NOMO-1 (cell line): Measurements from ENCODE around the gene SLC66A1.
A peak's percentile ranks its signal among the peaks of the same experiment; 100 is the strongest.
"Not testable (repeated sequence)": the region's sequence is repeated elsewhere in the genome, so short reads cannot be mapped to it uniquely, and the experiment has no call there.

Experiments
- DNase-seq, 2 experiments: peaks; one replicate each; lab custom pipeline; 2025; ENCODE audit not compliant: unreplicated experiment in 2 of 2; lab: John Stamatoyannopoulos, UW

SLC66A1 gene

DNA sequence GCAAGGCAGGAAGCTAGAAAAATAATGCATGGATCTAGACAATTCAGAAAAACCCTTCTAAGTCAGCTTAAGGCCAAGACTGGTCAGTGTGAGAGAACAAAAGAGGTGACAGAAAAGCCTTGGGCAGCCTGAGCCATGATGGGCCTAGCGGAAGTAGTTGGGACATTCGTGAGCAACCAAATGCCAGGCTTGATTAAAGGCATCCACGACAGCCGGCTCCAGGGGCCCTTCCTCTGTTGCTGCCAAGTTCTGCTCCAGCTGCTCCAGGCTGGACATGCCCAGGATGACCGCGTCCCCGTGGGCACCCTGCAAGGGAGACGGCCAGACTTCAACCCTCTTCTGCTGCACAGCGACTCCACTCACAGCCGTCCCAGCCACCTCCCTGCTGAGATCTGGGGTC lies 8.0 kb upstream of the SLC66A1 start:
- not testable (repeated sequence) for DNase-seq

GRCh38 chr1:19305880-19306279 lies 6.2 kb upstream of the SLC66A1 start:
- DNase-seq = no peak

DNA sequence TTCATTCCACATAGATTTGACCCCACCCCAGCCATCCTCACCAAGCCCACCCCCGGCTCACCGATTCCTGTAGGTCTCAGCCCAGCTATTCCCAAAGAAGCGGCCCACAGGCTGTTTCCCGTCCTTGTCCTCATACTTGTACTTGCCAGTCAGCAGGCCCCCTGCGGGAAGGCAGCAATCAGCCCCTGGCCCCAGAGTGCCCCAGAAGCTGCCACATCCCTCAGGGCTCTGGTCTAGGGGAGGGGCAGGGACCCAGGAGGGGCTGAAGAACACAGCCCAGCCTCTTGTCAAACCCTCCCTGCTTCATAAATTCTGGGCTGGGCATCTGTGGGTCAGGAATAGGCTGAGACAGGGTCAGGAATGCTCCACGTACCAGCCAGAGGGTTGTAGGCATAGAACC lies 5.2 kb upstream of the SLC66A1 start:
- no peak for DNase-seq

DNA sequence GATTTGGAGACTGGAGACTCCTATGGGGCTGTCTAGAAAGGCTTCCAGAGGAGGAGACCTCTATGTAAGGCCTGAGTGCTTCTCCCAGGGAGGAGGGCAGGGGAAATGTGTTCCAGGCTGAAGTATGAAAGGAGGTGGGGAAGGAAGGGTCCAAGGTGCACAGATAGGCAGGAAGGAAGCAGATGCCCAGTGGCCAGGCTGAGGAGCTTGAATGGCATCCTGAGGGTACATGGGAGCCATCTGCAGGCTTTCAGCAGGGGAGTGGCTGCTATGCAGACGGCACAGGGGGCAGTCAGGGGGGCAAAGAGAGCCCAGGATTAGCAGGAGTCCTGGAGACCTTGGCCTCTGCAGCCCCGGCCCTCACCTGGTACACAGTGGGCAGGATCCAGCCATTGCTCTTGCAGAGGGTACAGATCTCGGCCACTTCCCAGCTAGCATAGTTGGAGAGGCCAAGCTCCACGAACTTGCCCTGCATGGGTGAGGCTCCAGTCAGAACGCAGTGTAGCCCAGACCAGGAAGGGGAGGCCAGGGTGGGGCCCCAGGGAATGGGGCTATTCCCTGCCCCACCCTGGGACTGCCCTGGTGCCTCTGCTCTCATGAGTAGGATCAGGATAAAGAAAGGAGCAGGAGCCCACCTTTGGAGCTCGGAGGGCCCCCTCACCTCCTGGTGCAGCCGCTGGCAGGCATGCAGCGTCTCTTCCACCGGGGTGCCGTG lies 4.2 kb upstream of the SLC66A1 start:
- no peak for DNase-seq

GRCh38 chr1:19308509-19308907 lies 3.6 kb upstream of the SLC66A1 start:
- DNase-seq = no peak

DNA sequence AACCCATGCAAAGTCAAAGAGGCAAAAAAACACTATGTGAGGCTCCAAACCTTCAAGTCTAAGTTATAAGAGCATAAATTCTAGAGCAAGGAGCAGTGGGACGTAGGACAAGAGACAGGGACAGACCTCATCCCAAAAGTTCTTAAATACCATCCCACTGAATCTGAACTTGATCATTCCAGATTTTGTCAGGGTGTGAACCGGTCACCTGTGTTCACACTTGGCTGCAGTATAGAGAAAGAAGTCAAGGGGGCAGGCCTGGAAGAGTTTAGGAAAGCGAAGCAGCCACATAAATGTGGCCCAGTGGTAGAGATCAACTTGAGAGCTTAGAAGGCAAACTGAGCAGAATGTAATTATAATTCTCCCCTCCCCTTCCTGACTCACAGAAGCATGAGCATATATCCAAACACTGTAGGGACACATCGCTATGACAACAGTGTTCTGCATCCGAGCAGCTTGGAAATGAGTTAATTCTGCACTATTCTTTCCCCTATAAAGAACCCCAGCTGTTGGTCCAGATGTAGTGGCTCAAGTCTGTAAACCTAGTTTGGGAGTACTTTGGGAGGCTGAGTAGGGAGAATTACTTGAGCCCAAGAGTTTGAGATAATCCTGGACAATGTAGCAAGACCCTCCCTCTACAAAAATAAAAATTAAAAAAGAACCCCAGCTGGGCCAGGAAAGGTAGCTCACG lies 2.9 kb upstream of the SLC66A1 start:
- no peak for DNase-seq

DNA sequence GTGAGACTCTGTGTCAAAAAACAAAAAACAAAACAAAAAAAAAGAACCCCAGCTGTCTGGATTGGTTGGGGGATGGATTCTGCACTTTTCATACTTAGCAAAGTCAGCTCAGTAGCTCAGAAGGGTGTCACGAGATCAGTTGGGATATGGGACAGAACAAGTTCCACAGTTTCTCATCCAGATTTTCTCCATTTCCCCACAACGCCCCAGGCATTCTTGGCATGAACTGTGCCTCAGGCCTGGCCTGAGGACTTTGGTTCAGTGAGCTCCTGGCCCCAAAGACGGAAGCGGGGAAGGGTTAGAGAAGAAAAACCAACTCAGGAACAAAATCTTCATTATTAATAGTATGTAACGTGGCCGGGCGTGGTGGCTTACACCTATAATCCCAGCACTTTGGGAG lies 2.1 kb upstream of the SLC66A1 start:
- DNase-seq = no peak

DNA sequence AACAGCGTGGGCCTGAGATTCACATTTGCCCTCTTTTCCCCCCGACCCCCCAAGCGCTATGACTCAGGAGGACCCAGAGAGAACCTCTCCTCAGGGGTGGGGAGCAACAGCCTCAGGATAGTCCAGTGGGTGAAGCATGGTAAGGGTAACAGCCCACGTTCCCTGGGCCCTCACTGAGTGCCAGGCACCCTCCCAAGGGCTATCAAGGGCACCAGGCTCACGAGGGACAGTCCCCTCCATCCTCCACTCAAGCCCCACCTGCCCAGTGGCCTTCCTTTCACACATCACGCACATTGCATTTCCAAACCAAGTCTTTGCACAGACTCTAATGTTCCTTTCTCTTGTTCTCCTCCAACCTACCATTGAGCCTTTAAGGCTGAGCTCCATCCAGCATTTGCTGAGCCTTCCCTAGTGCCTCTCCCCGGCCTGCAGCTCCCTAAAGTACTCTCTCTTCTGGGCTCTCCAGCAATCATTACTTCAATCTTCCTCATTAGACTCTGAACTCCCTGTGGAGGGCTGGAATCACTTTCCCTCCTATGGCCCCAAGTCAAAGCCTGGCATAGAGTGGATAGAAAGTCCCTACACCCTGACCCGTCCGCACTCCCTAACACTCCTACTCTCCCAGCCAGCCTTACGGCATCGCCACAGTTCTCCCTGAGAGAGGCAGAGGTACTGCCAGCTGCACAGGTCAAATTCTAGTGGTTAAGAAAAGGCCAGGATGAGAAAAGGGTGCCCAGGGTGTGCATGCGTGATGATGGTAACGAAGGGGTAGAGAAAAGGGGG lies 1.2 kb upstream of the SLC66A1 start:
- peak in 1 of 2 experiments; percentile 8 for DNase-seq

DNA sequence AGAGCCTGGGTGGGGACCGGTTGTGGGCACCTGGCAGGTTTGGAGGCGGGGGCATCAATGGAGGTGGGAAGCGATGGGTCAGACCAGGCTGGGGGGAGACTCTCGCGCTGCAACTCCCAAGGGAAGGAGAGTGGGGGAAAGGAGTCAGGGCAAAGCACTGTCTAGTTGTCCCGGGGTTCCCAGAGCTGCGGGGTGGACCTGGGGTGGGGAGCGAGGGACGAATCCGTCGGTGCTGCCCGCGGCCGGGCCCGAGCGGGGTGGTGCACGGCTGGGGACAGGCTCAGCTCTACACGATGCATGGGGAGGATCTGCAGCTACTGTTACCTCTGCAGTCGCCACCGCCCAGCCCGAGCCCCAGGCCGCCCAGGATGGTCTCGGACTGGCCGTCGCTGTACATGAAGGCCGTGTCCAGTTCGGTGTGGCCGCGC lies 609 bp upstream of the SLC66A1 start:
- no peak for DNase-seq

GRCh38 chr1:19312782-19313635 lies 883 bp downstream of the SLC66A1 start:
- DNase-seq = peak in 1 of 2 experiments; percentile 25

DNA sequence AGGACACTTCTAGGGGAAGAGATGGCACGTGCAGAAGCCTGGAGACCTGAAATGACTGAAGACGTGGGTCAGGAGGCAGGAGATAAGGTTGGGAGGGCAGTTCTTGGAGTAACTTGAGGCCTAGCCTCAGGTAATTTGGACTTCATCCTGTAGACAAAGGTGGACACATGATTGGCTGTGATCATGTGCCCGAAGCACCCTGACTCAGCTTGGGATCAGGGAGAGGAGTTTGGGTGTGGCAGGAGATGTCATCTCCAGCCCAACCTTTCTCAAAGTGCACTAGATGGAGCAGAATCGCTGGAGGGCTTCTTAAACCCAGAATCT lies 1.5 kb downstream of the SLC66A1 start:
- DNase-seq = no peak

DNA sequence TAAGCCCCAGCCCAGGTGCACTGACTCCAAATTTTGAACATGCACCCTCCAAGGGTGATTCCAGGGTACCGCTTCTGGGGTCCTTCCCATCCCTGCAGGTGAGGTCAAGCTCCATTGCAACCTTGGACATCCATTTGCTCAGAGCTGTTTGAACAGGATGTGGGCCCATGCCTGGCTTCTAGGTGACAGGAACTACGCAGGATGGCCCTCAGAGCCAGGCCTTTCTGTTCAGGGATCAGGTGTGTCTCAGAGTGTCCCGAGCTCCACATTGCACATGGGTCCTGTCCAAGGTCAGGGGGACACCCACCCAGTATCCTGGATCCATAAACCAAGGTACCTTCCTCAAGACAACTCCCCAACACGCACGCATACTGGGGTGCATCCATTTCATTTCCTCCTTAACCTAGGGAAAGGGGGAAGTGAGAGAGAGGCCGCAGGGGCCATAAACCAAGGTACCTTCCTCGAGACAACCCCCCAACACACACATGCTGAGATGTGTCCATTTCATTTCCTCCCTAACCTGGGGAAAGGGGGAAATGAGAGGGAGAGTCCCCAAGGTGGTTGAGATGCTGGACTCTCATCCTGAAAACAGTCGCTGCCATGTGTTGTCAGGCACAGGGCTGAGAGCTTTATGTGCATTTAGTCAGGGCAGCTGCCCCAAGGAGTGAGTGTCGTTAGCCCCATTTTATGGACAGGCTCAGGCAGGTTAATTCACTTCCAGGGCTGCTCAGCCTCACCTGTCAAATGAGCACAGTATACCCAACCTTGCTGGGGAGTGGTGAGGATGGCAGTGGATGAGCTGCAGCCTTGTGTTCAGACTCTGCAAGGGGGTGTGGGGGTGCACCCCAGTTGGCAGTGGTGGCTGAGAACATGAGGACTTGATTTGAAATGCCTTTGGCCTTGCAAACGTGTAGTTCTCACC lies 2.1 kb downstream of the SLC66A1 start:
- DNase-seq = peak; percentile 37 to 56

DNA sequence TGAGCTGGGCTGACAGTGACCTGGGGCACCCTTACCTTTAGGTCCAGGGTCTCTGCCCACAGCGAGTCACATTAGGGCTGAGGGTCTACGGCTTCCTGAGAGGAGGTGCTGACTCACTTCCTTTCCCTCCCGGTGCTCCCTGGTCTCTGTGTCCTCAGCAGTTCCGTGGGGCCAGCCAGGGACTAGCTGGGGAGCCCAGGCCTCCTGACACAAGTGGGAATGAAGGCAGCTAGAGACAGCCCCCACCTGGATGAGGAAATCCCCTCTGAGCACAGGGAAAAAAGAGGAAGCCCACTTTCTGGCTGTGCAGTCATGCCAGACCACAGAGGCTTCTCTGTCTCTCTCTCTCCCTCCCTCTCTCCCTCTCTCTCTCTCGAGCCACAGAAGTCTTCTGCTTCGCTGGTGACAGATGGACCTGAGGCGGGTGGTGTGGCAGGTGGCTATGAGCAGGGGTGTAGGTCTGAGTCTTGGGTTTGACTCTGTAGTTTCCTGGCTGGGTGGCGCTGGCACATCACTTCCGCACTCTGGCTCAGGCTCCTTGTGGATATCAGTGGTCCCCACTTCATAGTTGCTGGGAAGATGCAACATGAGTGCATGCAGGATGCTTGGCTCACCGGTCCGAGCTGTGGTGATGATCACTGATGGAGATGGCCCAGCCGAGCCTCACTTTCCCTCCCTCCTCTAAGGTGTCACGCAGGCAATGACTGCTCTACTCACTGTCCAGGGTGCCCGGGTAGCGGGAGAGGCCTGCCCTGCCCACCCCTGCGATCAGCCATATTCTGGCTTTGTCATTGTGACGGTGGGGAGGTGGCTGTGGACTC lies 3.5 kb downstream of the SLC66A1 start:
- DNase-seq = peak; percentile 73 to 76

- no peak for DNase-seq
Observed at GRCh38 chr1:19317126-19317910, 5.2 kb downstream of the SLC66A1 start.

GRCh38 chr1:19319196-19319595 lies 7.1 kb downstream of the SLC66A1 start:
- DNase-seq = peak; percentile 67 to 88

DNA sequence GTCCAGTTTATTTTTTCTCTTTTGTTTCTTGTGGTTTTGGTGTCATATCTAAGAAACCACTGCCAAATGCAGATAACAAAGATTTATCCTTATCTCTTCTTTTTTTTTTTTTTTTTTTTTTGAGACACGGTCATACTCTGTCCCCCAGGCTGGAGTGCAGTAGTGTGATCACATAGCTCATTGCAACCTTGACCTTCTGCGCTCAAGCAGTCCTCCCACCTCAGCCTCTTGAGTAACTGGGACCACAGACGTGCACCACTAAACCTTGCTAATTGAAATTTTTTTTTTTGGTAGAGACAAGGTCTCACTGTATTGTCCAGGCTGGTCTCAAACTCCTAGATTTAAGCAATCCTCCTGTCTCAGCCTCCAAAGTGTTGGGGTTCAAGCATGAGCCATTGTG lies 8.9 kb downstream of the SLC66A1 start:
- DNase-seq = no peak

DNA sequence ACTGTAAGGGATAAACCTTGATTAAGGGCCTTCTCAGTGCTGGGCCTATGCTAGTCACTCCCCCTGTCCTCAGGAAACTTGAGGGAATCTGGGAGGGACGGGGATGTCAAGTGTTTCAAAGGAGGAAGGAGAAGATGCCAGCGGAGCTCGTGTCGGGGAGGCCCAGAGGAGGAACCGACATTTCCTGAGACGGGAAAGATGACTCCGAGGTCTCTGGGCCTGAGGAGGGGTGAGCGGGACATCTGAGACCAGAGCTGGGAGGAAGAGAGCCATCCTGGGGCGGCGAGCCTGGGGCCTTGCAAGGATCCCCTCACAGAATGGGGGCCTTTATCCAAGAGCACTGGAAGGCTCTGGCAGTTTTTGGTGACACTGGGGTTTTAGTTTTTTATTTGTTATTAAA lies 10.4 kb downstream of the SLC66A1 start:
- no peak for DNase-seq

DNA sequence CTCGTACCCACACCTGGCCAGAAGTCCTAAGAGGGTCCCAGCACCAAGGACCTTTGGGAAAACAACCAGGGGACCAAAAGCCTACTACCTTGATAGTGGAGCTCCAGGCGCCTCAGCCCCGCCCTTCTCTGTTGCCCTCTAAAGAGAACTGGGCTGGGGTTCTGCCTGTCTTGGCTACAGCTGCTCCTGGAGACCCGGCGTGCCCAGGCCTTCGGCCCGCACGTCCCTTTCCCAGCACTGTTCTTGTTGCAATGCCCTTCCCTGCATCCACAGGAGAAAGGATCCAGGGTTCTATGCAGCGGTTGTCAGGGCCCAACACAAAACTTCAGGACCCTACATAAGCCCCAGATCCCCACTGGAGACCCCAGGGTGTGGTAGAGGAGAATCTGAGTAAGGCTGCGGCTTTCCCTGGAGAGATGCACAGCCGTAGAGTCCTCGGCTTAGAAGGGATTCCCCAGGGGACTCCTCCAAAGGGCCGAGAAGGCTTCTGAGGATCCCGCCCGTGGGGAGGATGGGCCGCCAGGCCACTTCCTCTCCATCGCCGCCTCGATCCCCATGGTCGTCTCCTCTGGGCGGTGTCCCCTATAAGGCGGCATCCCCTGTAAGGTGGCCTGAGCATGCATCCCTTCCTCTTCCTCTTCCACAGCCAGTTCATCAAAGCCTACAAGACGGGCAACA lies 12.0 kb downstream of the SLC66A1 start:
- no peak for DNase-seq
